ENCODE data around the gene GAGE10. TPM values are rescaled to one million over a fixed set of nuclear protein-coding genes. Genes with fewer than 3 reads are reported as not detected.

GAGE10 gene
- not detected for total RNA-seq

DNA sequence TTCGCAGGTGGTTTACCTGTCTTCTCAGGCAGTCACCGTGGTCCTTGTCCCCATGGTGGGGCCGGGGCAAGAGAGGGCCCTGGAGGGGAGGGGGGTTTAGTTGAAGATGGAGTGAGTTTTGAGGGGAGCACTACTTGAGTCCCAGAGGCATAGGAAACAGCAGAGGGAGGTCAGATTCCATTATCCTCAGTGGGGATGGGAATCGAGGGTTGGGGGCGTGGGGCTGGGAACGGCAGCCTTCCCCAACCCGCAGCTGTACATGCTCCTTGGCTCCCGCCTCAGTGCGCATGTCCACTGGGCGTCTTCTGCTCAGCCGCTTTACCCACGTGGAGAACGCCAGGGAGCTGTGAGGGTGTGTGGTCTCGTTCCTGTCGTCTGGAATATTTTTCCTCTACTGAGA is at the start of gene GAGE10:
Gene GAGE10, plus strand, starts transcription at position 301 of the 400 bp plus-strand sequence. CDS start 1,214 bp downstream, outside the sequence.
- DNase-seq (ENCODE audit: low spot score) = no peak

GRCh38 chrX:49254639-49255038 is 48.8 kb upstream of the GAGE10 start:
- no peak for DNase-seq (ENCODE audit: low spot score)

DNA sequence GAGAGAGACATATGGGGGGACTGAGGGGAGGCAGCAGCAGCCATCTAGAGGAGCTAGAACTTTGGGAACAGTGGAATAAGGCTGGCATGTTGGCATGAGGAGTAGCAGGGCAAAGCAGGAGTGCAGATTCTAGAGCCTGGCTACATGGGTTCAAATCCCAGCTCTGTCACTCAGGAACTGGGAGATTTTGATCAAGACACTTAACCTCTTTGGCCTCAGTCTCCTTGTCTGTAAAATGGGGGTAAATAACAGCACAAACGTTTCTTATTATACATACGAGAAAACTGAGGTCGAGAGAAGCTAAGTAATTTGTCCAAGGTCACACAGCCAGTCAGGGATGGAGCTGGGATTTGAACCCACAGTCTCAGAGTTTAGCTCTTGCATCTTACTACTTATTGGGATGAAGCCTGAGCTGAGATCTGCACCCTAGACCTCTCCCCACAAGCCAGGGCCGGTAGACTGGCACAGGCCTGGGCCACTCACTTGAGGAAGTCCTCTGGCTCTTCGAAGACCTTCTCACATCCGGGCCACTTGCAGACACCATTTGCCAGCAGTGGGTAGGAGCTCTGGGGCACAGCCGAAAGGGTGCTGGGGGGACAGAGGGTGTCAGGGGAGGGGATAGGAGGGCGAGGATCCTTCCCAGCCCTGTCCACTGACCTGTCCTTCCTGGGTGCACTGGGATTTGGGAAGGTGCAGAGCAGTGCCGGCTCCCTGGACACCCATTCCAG is 47.0 kb upstream of the GAGE10 start:
- DNase-seq (ENCODE audit: low spot score) = no peak

- DNase-seq (ENCODE audit: low spot score) = no peak
Observed at GRCh38 chrX:49257074-49257790, 46.2 kb upstream of the GAGE10 start.

DNA sequence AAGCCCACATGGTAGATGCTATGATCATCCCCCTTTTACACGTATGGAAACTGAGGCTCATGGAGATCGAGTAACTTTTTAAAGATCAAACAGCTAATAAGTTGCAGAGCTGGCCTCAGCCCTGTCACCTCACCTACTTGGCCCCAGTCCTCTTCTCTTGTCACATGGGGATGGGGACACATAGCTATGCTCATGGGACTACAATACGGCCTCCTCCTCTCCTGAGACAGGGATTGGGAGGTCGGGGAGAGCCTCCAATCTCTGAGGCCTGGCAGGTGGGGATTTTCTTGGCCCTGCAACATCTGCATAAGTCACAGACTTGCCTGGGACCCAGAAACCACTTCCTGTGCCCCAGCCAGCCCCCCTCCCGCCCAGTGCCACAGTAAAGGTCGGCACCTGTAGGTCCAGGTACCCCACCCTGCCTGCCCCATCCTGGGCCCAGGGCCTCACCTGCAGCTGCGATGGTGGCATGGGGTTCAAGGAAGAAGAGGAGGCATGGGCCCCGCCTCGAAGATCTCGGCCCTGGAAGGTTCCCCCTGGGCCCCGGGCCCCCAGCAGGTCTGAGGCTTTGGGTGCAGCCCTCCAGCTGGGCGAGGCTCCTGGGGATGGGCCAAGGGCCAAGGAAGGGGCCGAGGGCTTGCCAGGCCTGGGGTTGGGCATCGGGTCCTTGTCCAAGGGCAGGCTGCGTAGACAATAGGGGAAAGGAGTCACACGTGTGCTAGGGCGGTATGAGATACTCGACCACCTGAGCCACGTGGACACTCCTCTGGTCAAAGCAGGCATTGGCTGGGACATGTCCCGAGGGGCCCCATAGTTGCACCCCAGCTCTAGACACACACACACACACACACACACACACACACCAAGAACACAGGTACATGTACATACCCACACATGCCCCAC is 45.3 kb upstream of the GAGE10 start:
- DNase-seq (ENCODE audit: low spot score) = no peak

DNA sequence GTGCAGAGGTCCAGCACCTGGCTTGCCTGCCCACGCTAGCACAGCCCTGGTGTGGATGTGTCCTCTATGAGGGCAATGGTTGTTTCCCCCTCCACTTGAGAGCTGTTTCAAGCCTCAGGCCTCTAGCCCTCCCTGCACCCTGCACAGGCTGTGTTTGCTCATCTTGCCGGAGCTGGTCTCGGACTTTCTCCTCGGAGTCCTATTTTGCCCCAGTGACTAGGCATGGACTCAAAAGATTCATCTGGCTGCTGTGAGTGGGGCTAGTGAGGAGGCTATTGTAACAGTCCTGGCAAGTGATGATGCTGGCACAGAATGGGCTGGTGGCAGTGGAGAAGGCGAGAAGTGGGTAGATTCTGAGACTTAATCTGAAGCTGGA is 44.7 kb upstream of the GAGE10 start:
- no peak for DNase-seq (ENCODE audit: low spot score)

DNA sequence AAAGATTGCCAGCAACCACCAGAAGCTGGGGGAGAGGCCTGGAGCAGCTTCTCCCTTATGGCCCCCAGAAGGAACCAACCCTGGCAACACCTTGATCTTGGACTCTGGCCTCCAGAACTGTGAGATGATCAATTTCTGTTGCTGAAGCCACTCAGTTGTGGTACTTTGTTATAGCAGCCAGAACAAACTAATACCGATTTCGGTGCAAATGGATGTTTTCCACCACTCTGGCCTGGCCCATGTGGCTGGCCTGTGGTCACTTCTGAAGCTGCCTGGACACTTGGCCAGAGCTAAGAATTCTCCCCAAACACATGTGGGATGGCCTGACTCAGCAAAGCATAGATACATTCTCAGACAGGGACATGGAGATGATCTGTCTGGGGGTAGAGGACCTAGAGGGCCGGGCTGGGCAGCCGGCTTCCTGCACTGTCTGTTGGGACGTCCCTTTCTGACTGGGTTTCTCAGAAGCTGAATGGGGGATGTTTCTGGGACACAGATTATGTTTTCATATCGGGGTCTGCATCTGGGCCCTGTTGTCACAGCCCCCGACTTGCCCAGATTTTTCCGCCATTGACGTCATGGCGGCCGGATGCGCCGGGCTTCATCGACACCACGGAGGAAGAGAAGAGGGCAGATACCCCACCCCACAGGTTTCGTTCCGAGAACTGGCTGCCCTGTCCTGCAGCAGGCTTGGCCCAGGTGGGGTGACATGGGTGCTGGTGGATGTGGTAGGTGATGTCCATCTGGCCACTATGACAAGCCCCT is 43.0 kb upstream of the GAGE10 start:
- DNase-seq (ENCODE audit: low spot score) = no peak

- DNase-seq (ENCODE audit: low spot score) = no peak
Observed at GRCh38 chrX:49262603-49263002, 40.8 kb upstream of the GAGE10 start.

- DNase-seq (ENCODE audit: low spot score) = no peak
Observed at GRCh38 chrX:49263631-49264030, 39.8 kb upstream of the GAGE10 start.

GRCh38 chrX:49264460-49264859 is 39.0 kb upstream of the GAGE10 start, which contains the start of gene FOXP3:
Gene FOXP3 (minus strand): TSS chrX:49264710. CDS start chrX:49258505, 6,205 bp downstream.
- no peak for DNase-seq (ENCODE audit: low spot score)

GRCh38 chrX:49266523-49267445 is 36.7 kb upstream of the GAGE10 start:
- no peak for DNase-seq (ENCODE audit: low spot score)

DNA sequence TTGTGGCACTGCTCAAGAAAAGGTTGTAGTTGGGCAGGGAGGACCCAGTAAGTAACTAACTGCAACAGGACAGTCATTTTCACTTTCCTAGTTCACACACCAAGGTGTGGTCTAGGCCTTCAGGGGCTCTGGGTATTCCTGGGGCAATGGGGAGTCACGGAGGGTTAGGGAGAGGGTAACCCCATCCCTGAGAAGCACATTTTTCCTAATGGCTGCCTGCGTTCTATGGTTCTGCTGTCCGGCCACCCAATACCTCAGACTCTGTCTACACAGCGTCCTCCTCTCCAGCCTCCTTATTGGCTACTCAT is 34.8 kb upstream of the GAGE10 start:
- DNase-seq (ENCODE audit: low spot score) = no peak

GRCh38 chrX:49269010-49269766 is 34.3 kb upstream of the GAGE10 start:
- peak; percentile 98 for DNase-seq (ENCODE audit: low spot score)

- no peak for DNase-seq (ENCODE audit: low spot score)
Observed at GRCh38 chrX:49269767-49270248, 33.6 kb upstream of the GAGE10 start, which contains the start of gene PPP1R3F. Gene PPP1R3F (plus strand): TSS chrX:49269793. CDS start chrX:49269870, 77 bp downstream.

DNA sequence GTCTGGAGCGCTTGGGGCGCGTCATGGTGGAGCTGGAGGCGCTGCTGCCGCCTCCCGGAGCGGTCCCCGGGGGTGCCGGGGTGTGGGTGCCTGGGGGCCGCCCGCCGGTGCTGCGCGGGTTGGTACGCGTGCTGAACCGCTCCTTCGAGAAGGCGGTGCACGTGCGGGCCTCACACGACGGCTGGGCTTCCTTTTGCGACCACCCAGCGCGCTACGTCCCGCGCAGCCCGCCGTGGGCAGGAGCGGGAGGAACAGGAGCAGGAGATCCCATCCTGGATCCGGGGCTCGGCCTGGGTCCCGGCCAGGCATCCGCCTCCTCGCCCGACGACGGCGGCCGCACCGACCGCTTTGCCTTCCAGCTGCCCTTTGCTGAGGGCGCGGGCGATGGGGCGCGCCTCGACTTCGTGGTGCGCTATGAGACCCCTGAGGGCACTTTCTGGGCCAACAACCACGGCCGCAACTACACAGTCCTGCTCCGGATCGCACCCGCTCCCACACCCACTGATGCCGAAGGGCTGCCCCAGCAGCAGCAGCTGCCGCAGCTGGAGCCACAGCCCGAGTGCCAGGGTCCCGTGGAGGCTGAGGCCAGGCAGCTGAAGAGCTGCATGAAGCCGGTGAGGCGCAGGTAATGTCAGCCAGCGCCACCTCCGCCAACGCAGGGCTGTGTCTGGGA is 33.1 kb upstream of the GAGE10 start:
- DNase-seq (ENCODE audit: low spot score) = no peak

- no peak for DNase-seq (ENCODE audit: low spot score)
Observed at GRCh38 chrX:49271341-49271740, 32.1 kb upstream of the GAGE10 start.

GRCh38 chrX:49272421-49272820 is 31.0 kb upstream of the GAGE10 start:
- no peak for DNase-seq (ENCODE audit: low spot score)

GRCh38 chrX:49273181-49273727 is 30.2 kb upstream of the GAGE10 start:
- no peak for DNase-seq (ENCODE audit: low spot score)

GRCh38 chrX:49276207-49276606 is 27.2 kb upstream of the GAGE10 start:
- DNase-seq (ENCODE audit: low spot score) = no peak
